Activated T-helper 17 cell treated with anti-CD3 and anti-CD28 coated beads, Interleukin-2, amount 50 U/mL, for 72 hours (primary cell): ENCODE data around the gene INPP5D. TPM values are rescaled to one million over a fixed set of nuclear protein-coding genes. Genes with fewer than 3 reads are reported as not detected.

ENCODE experiments used
- ATAC-seq: fragments of 150-1000 bp; cut with Tn5 transposase; replicated peaks from 2 replicates; pipeline ENCODE4 v1.10.0; 2021; ENCODE audit warnings: mild to moderate bottlenecking, moderate library complexity
- H3K27ac Mint-ChIP-seq: one replicate; pipeline ENCODE4 v1.8.0; 2022; ENCODE audit warnings: mixed read lengths
- H3K27me3 Mint-ChIP-seq: one replicate; pipeline ENCODE4 v1.8.0; 2022; ENCODE audit warnings: mixed read lengths
- H3K36me3 Mint-ChIP-seq: one replicate; pipeline ENCODE4 v1.8.0; 2022; ENCODE audit warnings: low read depth, mild to moderate bottlenecking, mixed read lengths
- H3K4me1 Mint-ChIP-seq: one replicate; pipeline ENCODE4 v1.8.0; 2022; ENCODE audit warnings: mixed read lengths
- H3K4me3 Mint-ChIP-seq: one replicate; pipeline ENCODE4 v1.8.0; 2022; ENCODE audit warnings: mild to moderate bottlenecking, mixed read lengths
- H3K9me3 Mint-ChIP-seq: one replicate; pipeline ENCODE4 v1.8.0; 2022; ENCODE audit warnings: mixed read lengths
- total RNA-seq, 2 donors: library from RNA; stranded (reverse); gene quantifications; one replicate each; pipeline ENCODE4 v1.2.3, GENCODE V29; 2022

INPP5D gene
- total RNA-seq, 2 donors from 2014 or later = 81.6 to 89.8 TPM

GRCh38 chr2:233068762-233069418, 8.7 kb downstream of the INPP5D start:
- no peaks in the 10 kb centered on the region for H3K9me3 Mint-ChIP-seq
- no peaks in the 10 kb centered on the region for H3K27me3 Mint-ChIP-seq
- peak overlapping the region; percentile 75 for H3K27ac Mint-ChIP-seq
- peak overlapping the region; percentile 21 for H3K4me3 Mint-ChIP-seq
- peaks cover 27% of the 10 kb centered on the region for H3K4me1 Mint-ChIP-seq
- H3K36me3 Mint-ChIP-seq = peaks cover 42% of the 10 kb centered on the region
- no peak for ATAC-seq

- peaks cover 11% of the 10 kb centered on the region for H3K36me3 Mint-ChIP-seq
- H3K27me3 Mint-ChIP-seq = no peaks in the 10 kb centered on the region
- H3K27ac Mint-ChIP-seq = no peak overlapping the region
- H3K4me1 Mint-ChIP-seq = peaks cover 14% of the 10 kb centered on the region
- no peaks in the 10 kb centered on the region for H3K9me3 Mint-ChIP-seq
- ATAC-seq = no peak
- H3K4me3 Mint-ChIP-seq = no peak overlapping the region
These were observed 12.7 kb downstream of the INPP5D start for GRCh38 chr2:233072838-233073237.

GRCh38 chr2:233074106-233074505, 14.0 kb downstream of the INPP5D start:
- Mint-ChIP-seq H3K27me3 (no peaks in the 10 kb centered on the region), H3K4me3 (no peak overlapping the region), H3K9me3 (no peaks in the 10 kb centered on the region), H3K27ac (no peak overlapping the region), H3K4me1 (peaks cover 10% of the 10 kb centered on the region), H3K36me3 (peaks cover 3% of the 10 kb centered on the region)
- ATAC-seq = no peak

- Mint-ChIP-seq H3K4me1 (peaks cover 15% of the 10 kb centered on the region), H3K36me3 (peaks cover 16% of the 10 kb centered on the region), H3K9me3 (no peaks in the 10 kb centered on the region), H3K4me3 (no peak overlapping the region), H3K27me3 (no peaks in the 10 kb centered on the region), H3K27ac (no peak overlapping the region)
- peak; percentile 27 for ATAC-seq
These were observed 15.2 kb downstream of the INPP5D start for GRCh38 chr2:233075141-233075965.

- H3K4me1 Mint-ChIP-seq = peaks cover 18% of the 10 kb centered on the region
- no peak overlapping the region for H3K27ac Mint-ChIP-seq
- H3K27me3 Mint-ChIP-seq = no peaks in the 10 kb centered on the region
- H3K9me3 Mint-ChIP-seq = no peaks in the 10 kb centered on the region
- peak; percentile 61 for ATAC-seq
- H3K36me3 Mint-ChIP-seq = peaks cover 22% of the 10 kb centered on the region
- no peak overlapping the region for H3K4me3 Mint-ChIP-seq
These were observed 15.8 kb downstream of the INPP5D start for GRCh38 chr2:233075966-233076339.

GRCh38 chr2:233076749-233077148, 16.6 kb downstream of the INPP5D start:
- ATAC-seq = no peak
- H3K4me3 Mint-ChIP-seq = no peak overlapping the region

GRCh38 chr2:233079473-233079877, 19.3 kb downstream of the INPP5D start:
- Mint-ChIP-seq H3K27ac (peak overlapping the region; percentile 98), H3K4me1 (peaks cover 50% of the 10 kb centered on the region), H3K9me3 (no peaks in the 10 kb centered on the region), H3K4me3 (peak overlapping the region; percentile 72), H3K27me3 (no peaks in the 10 kb centered on the region), H3K36me3 (peaks cover 52% of the 10 kb centered on the region)
- no peak for ATAC-seq

More at GRCh38 chr2:233076749-233077148, 16.6 kb downstream of the INPP5D start:
- H3K9me3 Mint-ChIP-seq = no peaks in the 10 kb centered on the region
- peaks cover 24% of the 10 kb centered on the region for H3K4me1 Mint-ChIP-seq
- H3K27me3 Mint-ChIP-seq = no peaks in the 10 kb centered on the region
- H3K36me3 Mint-ChIP-seq = peaks cover 29% of the 10 kb centered on the region
- H3K27ac Mint-ChIP-seq = no peak overlapping the region

- Mint-ChIP-seq H3K4me3 (peak overlapping the region; percentile 72), H3K9me3 (no peaks in the 10 kb centered on the region), H3K4me1 (peaks cover 53% of the 10 kb centered on the region), H3K27ac (peak overlapping the region; percentile 98), H3K36me3 (peaks cover 58% of the 10 kb centered on the region), H3K27me3 (no peaks in the 10 kb centered on the region)
- ATAC-seq = peak; percentile 36
These were observed 20.1 kb downstream of the INPP5D start for GRCh38 chr2:233079953-233080835.

- no peak for ATAC-seq
- peaks cover 65% of the 10 kb centered on the region for H3K36me3 Mint-ChIP-seq
- no peaks in the 10 kb centered on the region for H3K27me3 Mint-ChIP-seq
These were observed 20.7 kb downstream of the INPP5D start for GRCh38 chr2:233080836-233081229.

GRCh38 chr2:233081232-233081730, 21.1 kb downstream of the INPP5D start:
- H3K27ac Mint-ChIP-seq = peak overlapping the region; percentile 98
- H3K36me3 Mint-ChIP-seq = peaks cover 67% of the 10 kb centered on the region
- H3K4me1 Mint-ChIP-seq = peaks cover 62% of the 10 kb centered on the region
- H3K4me3 Mint-ChIP-seq = peak overlapping the region; percentile 72
- no peaks in the 10 kb centered on the region for H3K9me3 Mint-ChIP-seq
- peak; percentile 67 for ATAC-seq
- no peaks in the 10 kb centered on the region for H3K27me3 Mint-ChIP-seq

More at GRCh38 chr2:233080836-233081229, 20.7 kb downstream of the INPP5D start:
- no peaks in the 10 kb centered on the region for H3K9me3 Mint-ChIP-seq
- peak overlapping the region; percentile 98 for H3K27ac Mint-ChIP-seq
- H3K4me3 Mint-ChIP-seq = peak overlapping the region; percentile 72
- H3K4me1 Mint-ChIP-seq = peaks cover 58% of the 10 kb centered on the region

- ATAC-seq = no peak
- peaks cover 70% of the 10 kb centered on the region for H3K36me3 Mint-ChIP-seq
- H3K4me3 Mint-ChIP-seq = peak overlapping the region; percentile 72
These were observed 21.6 kb downstream of the INPP5D start for GRCh38 chr2:233081731-233082221.

GRCh38 chr2:233082222-233082930, 22.2 kb downstream of the INPP5D start:
- peak; percentile 61 for ATAC-seq
- Mint-ChIP-seq H3K4me3 (peak overlapping the region; percentile 72), H3K27ac (peak overlapping the region; percentile 98), H3K4me1 (peaks cover 68% of the 10 kb centered on the region), H3K36me3 (peaks cover 73% of the 10 kb centered on the region), H3K9me3 (no peaks in the 10 kb centered on the region), H3K27me3 (no peaks in the 10 kb centered on the region)

More at GRCh38 chr2:233081731-233082221, 21.6 kb downstream of the INPP5D start:
- Mint-ChIP-seq H3K27me3 (no peaks in the 10 kb centered on the region), H3K9me3 (no peaks in the 10 kb centered on the region), H3K4me1 (peaks cover 65% of the 10 kb centered on the region), H3K27ac (peak overlapping the region; percentile 98)

GRCh38 chr2:233082931-233083755, 23.0 kb downstream of the INPP5D start:
- Mint-ChIP-seq H3K4me1 (peaks cover 73% of the 10 kb centered on the region), H3K36me3 (peaks cover 81% of the 10 kb centered on the region)
- no peak for ATAC-seq

More at GRCh38 chr2:233082931-233083755, 23.0 kb downstream of the INPP5D start:
- Mint-ChIP-seq H3K9me3 (no peaks in the 10 kb centered on the region), H3K27ac (peak overlapping the region; percentile 98), H3K4me3 (peak overlapping the region; percentile 72), H3K27me3 (no peaks in the 10 kb centered on the region)
